Measurements from ENCODE around the gene CHRNB1. TPM values are rescaled to one million over a fixed set of nuclear protein-coding genes. Genes with fewer than 3 reads are reported as not detected.
A peak's percentile ranks its signal among the peaks of the same experiment; 100 is the strongest.

Gene CHRNB1
- total and polyA plus RNA-seq, 2 donors = 12.9 to 18.5 TPM

DNA sequence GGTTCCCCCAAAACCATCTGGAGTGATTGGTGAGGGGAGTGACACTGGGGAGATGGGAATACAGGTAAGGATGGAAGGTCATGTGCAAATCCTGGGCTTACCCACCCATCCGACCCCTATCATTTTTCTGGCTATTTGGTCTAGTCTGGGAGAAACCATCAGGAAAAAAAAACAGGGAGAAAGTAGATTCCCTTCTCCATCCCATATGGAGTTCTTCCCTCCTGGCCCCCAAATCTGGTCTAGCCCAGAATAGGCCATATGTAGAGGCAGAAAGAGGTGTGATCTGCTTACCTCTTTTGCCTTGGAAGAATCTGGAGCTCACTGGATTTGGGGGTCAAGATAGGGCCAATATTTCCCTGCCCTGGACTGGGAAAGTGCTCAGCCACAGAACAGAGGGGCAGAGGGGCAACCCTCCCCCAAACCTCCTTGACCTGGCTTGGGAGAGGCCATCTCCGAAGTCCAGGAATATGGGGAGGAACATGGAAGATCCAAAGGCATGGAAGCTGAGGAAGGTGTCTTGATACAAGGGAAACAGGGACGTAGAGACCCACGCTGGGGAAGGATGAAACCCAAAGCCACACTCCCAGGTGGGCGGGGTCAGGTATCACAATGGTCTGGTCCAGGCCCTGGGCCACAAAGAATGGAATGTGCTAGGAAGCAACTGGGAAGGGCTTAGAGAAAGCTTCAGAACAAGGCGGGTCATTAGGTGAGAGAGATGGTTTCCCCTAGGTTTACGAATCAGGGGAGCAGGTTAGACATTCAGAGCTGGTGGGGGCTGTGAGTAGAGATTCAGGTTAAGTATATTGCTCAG is 16.2 kb downstream of the CHRNB1 start:
- WGBS = 95% methylated on average over 7 of the region's 7 CpGs
- Histone ChIP-seq H3K4me3 (ENCODE audit: low read length in 2 of 2) (no peak overlapping the region), H3K4me1 (ENCODE audit: control insufficient read depth in 2 of 2, insufficient read depth in 2 of 2, low read length in 2 of 2) (peaks cover 5 to 6% of the 10 kb centered on the region in 2 donors)

DNA sequence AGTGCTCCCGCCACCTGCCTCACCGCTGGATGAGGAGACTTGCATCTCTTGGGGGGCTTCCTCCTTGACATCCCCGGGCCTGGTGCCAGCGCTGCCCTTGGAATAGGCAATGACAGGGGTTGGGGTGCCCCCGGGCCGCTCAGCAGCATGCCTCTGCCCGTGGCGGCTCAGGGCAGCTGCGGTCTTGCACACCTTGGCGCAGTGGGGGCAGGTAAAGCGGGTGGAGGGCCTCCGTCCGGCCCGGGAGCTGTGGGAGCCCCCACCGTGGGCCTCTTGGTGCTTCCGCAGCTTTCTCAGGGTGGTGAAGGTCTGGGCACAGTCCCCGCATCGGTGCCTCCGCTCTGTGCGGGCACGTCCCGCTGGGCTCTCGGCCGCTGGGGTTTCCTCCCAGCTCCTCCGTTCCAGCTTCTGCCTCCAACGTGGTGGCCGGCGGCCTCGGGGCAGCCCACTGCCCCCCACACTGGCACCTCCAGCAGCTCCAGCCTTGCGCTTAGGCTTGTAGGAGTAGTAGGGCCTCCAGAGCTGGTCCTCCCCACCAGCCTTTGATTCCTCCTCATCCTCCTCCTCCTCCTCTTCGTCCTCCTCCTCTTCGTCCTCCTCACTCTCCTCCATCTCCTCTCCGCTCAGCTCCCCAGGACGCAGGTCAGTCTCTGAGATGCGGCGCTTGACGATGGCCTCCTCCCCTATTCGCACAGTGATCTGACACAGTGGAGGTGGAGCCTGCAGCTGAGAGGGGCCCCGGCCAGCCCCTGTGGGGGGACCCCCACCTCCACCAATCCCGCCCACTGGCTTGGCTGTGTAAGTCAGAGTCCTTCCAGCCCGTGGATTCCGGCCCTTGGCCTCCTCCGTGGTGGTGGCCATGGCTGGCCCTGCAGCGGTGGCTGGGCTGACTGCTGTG is 17.9 kb downstream of the CHRNB1 start:
- no peaks in the 10 kb centered on the region for H3K27me3 ChIP-seq (ENCODE audit: control insufficient read depth in 2 of 2, insufficient read depth in 1 of 2, low read length in 1 of 2)
- H3K4me1 ChIP-seq (ENCODE audit: control insufficient read depth in 2 of 2, insufficient read depth in 2 of 2, low read length in 2 of 2) = peaks cover 0 to 13% of the 10 kb centered on the region in 2 donors
- peaks cover 44 to 53% of the 10 kb centered on the region in 2 donors for H3K36me3 ChIP-seq (ENCODE audit: control insufficient read depth in 2 of 2, insufficient read depth in 2 of 2, low read length in 1 of 2)
- DNase-seq (ENCODE audit: low read depth in 6 of 9, low spot score in 9 of 9) = no peak
- WGBS = 97% methylated on average over 44 of the region's 44 CpGs
- no peaks in the 10 kb centered on the region for H3K9me3 ChIP-seq (ENCODE audit: control insufficient read depth in 2 of 2, insufficient read depth in 1 of 2, low read length in 1 of 2)
- no peak overlapping the region for H3K27ac ChIP-seq (ENCODE audit: low read depth in 1 of 2, low read length in 1 of 2)
- no peak overlapping the region for H3K4me3 ChIP-seq (ENCODE audit: low read length in 2 of 2)

More for the DNA sequence above, 16.2 kb downstream of the CHRNB1 start:
- H3K27me3 ChIP-seq (ENCODE audit: control insufficient read depth in 2 of 2, insufficient read depth in 1 of 2, low read length in 1 of 2) = no peaks in the 10 kb centered on the region
- H3K9me3 ChIP-seq (ENCODE audit: control insufficient read depth in 2 of 2, insufficient read depth in 1 of 2, low read length in 1 of 2) = no peaks in the 10 kb centered on the region
- peaks cover 32 to 39% of the 10 kb centered on the region in 2 donors for H3K36me3 ChIP-seq (ENCODE audit: control insufficient read depth in 2 of 2, insufficient read depth in 2 of 2, low read length in 1 of 2)
- no peak for DNase-seq (ENCODE audit: low read depth in 6 of 9, low spot score in 9 of 9)
- H3K27ac ChIP-seq (ENCODE audit: low read depth in 1 of 2, low read length in 1 of 2) = no peak overlapping the region

DNA sequence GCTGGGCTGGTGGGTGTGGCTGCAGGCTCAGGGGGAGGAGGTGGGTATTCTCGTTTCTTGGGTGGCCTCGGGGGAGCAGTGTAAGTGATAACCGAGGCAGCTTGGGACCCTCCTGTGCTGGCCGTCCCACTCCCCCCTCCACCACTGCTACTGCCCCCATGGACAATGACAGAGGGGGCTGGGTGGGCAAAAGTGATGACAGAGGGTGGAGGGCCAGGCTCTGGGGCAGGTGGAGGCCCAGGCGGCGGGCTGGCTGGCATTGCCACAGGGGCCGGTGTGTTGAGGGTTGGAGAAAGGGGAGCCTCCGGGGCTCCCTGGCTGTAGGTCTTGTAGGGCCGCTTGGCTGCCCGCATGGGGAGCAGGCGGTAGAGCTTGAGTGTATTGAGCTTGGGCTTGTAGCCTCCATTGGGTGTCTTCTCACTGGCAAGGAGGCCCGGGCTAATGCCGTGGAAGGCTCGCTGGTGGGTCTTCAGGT is 18.5 kb downstream of the CHRNB1 start:
- peaks cover 0 to 15% of the 10 kb centered on the region in 2 donors for H3K4me1 ChIP-seq (ENCODE audit: control insufficient read depth in 2 of 2, insufficient read depth in 2 of 2, low read length in 2 of 2)
- H3K36me3 ChIP-seq (ENCODE audit: control insufficient read depth in 2 of 2, insufficient read depth in 2 of 2, low read length in 1 of 2) = peaks cover 44 to 56% of the 10 kb centered on the region in 2 donors
- peak overlapping the region in 1 of 2 donors; percentile 62 for H3K27ac ChIP-seq (ENCODE audit: low read depth in 1 of 2, low read length in 1 of 2)
- 97% methylated on average over 14 of the region's 14 CpGs for WGBS
- H3K27me3 ChIP-seq (ENCODE audit: control insufficient read depth in 2 of 2, insufficient read depth in 1 of 2, low read length in 1 of 2) = no peaks in the 10 kb centered on the region
- DNase-seq (ENCODE audit: low read depth in 6 of 9, low spot score in 9 of 9) = no peak
- no peaks in the 10 kb centered on the region for H3K9me3 ChIP-seq (ENCODE audit: control insufficient read depth in 2 of 2, insufficient read depth in 1 of 2, low read length in 1 of 2)
- H3K4me3 ChIP-seq (ENCODE audit: low read length in 2 of 2) = no peak overlapping the region

DNA sequence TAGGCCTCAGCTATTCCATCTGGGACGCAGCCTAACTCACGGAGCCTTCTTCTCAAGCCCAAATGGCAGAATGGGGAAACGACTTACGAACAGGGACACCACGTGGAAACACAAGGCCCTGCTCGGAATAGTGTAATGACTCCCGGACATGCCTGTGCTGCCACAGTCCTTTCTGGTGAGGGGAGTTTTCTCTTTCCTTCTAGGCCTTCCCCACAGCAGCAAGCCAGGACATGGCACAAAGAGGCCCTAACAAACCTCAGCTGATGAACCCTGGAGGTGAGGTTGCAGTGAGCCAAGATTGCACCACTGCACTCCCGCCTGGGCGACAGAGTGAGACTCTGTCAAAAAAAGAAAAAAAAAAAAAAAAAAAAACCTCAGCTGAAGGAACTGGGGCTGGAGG is 19.2 kb downstream of the CHRNB1 start:
- H3K4me3 ChIP-seq (ENCODE audit: low read length in 2 of 2) = no peak overlapping the region
- H3K27ac ChIP-seq (ENCODE audit: low read depth in 1 of 2, low read length in 1 of 2) = peak overlapping the region in 1 of 2 donors; percentile 62
- WGBS = 98% methylated on average over 9 of the region's 9 CpGs

DNA sequence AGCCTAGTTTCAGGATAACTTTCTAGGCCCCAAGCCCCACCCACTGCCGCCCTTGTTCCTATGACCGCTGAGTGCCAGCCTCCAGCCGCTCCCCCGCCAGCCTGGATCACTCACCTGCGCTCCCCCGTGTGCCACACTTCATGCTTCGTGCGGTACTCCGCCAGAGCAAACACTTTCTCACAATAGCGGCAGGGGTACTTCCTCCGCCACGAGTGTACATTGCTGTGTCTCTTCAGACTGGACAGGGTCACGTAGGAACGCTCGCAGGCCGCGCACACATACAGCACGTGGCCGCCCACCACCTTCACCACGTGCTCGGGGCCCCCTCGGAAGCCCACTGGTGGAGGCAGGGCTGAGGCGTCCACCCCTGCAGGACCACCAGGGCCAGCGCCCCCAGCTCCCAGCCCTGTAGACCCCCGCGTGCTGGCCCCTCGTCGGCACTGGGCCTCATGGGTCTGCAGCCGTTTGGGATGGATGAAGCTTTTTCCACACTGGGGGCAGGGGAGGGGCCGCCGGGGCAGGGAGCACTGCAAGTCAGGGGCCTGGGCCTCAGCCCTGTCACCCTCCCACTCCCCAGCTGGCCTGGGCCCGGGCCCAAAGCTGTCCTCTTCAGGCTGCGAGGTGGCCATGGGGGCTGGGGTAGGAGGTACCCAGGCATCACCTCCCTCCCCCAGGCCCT is 20.9 kb downstream of the CHRNB1 start:
- H3K36me3 ChIP-seq (ENCODE audit: control insufficient read depth in 2 of 2, insufficient read depth in 2 of 2, low read length in 1 of 2) = peaks cover 44 to 53% of the 10 kb centered on the region in 2 donors
- no peak overlapping the region for H3K27ac ChIP-seq (ENCODE audit: low read depth in 1 of 2, low read length in 1 of 2)
- DNase-seq (ENCODE audit: low read depth in 6 of 9, low spot score in 9 of 9) = no peak
- 97% methylated on average over 33 of the region's 33 CpGs for WGBS
- H3K27me3 ChIP-seq (ENCODE audit: control insufficient read depth in 2 of 2, insufficient read depth in 1 of 2, low read length in 1 of 2) = no peaks in the 10 kb centered on the region
- H3K4me1 ChIP-seq (ENCODE audit: control insufficient read depth in 2 of 2, insufficient read depth in 2 of 2, low read length in 2 of 2) = peaks cover 0 to 15% of the 10 kb centered on the region in 2 donors
- H3K9me3 ChIP-seq (ENCODE audit: control insufficient read depth in 2 of 2, insufficient read depth in 1 of 2, low read length in 1 of 2) = no peaks in the 10 kb centered on the region
- H3K4me3 ChIP-seq (ENCODE audit: low read length in 2 of 2) = no peak overlapping the region

More for the DNA sequence above, 19.2 kb downstream of the CHRNB1 start:
- Histone ChIP-seq H3K27me3 (ENCODE audit: control insufficient read depth in 2 of 2, insufficient read depth in 1 of 2, low read length in 1 of 2) (no peaks in the 10 kb centered on the region), H3K4me1 (ENCODE audit: control insufficient read depth in 2 of 2, insufficient read depth in 2 of 2, low read length in 2 of 2) (peaks cover 0 to 15% of the 10 kb centered on the region in 2 donors), H3K36me3 (ENCODE audit: control insufficient read depth in 2 of 2, insufficient read depth in 2 of 2, low read length in 1 of 2) (peaks cover 44 to 56% of the 10 kb centered on the region in 2 donors), H3K9me3 (ENCODE audit: control insufficient read depth in 2 of 2, insufficient read depth in 1 of 2, low read length in 1 of 2) (no peaks in the 10 kb centered on the region)
- DNase-seq (ENCODE audit: low read depth in 6 of 9, low spot score in 9 of 9) = no peak

DNA sequence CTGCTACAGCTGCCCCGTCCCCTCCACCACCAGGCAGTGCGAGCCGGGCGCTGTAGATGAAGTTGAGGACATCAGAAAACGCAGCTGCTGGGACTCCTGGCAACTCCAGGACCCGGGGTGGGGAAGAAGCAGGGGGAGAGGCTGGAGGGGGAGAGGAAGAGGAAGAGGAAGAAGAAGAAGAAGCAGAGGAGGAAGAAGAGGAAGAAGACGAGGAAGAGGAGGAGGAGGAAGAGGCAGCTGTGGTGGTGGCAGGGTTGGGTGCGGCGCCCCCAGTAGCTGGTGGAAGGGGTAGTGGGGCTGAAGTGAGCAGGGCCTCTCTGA is 21.4 kb downstream of the CHRNB1 start:
- Histone ChIP-seq H3K4me3 (ENCODE audit: low read length in 2 of 2) (no peak overlapping the region), H3K36me3 (ENCODE audit: control insufficient read depth in 2 of 2, insufficient read depth in 2 of 2, low read length in 1 of 2) (peaks cover 44 to 49% of the 10 kb centered on the region in 2 donors), H3K4me1 (ENCODE audit: control insufficient read depth in 2 of 2, insufficient read depth in 2 of 2, low read length in 2 of 2) (peaks cover 0 to 15% of the 10 kb centered on the region in 2 donors), H3K27ac (ENCODE audit: low read depth in 1 of 2, low read length in 1 of 2) (peak overlapping the region in 1 of 2 donors; percentile 27), H3K27me3 (ENCODE audit: control insufficient read depth in 2 of 2, insufficient read depth in 1 of 2, low read length in 1 of 2) (no peaks in the 10 kb centered on the region), H3K9me3 (ENCODE audit: control insufficient read depth in 2 of 2, insufficient read depth in 1 of 2, low read length in 1 of 2) (no peaks in the 10 kb centered on the region)
- DNase-seq (ENCODE audit: low read depth in 6 of 9, low spot score in 9 of 9) = no peak
- 97% methylated on average over 9 of the region's 9 CpGs for WGBS

DNA sequence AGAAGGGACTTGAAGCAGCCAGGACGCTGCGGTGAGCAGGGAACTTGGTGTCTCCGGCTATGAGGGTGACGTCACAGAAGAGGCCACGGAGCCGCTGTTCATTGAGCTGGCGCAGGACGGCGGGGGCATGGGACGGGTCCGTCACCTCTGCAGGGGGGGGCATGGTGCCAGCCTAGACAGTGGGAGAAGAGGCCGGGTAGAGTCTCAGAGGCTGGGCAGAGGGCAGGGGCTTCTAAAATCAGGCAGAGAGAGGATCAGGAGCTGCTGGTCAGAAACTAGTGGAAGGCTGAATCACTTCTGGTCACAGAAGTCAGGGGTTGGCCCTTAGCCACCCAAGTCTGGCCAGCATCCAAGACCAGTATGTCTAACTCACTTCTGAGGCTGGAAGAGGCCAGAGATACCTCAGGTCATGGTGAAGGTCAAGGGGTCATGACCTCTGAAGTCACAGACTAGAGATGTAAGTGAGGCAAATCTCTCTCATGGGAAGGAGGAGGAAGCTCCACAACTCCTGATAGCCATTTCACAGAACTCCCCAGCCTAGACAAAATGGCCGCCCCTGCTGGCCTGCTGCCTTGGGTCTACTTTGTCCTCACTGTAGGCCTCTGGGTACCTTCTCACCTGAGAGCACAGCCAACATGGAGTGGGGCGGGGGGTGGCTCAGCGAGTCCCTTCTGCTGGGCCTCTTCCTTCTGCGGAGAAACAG is 21.9 kb downstream of the CHRNB1 start:
- Histone ChIP-seq H3K27ac (ENCODE audit: low read depth in 1 of 2, low read length in 1 of 2) (peak overlapping the region; percentile 48 to 64), H3K4me1 (ENCODE audit: control insufficient read depth in 2 of 2, insufficient read depth in 2 of 2, low read length in 2 of 2) (peaks cover 0 to 16% of the 10 kb centered on the region in 2 donors), H3K36me3 (ENCODE audit: control insufficient read depth in 2 of 2, insufficient read depth in 2 of 2, low read length in 1 of 2) (peaks cover 44 to 48% of the 10 kb centered on the region in 2 donors), H3K4me3 (ENCODE audit: low read length in 2 of 2) (no peak overlapping the region), H3K9me3 (ENCODE audit: control insufficient read depth in 2 of 2, insufficient read depth in 1 of 2, low read length in 1 of 2) (no peaks in the 10 kb centered on the region), H3K27me3 (ENCODE audit: control insufficient read depth in 2 of 2, insufficient read depth in 1 of 2, low read length in 1 of 2) (no peaks in the 10 kb centered on the region)
- DNase-seq (ENCODE audit: low read depth in 6 of 9, low spot score in 9 of 9) = no peak
- WGBS = 92% methylated on average over 16 of the region's 16 CpGs

DNA sequence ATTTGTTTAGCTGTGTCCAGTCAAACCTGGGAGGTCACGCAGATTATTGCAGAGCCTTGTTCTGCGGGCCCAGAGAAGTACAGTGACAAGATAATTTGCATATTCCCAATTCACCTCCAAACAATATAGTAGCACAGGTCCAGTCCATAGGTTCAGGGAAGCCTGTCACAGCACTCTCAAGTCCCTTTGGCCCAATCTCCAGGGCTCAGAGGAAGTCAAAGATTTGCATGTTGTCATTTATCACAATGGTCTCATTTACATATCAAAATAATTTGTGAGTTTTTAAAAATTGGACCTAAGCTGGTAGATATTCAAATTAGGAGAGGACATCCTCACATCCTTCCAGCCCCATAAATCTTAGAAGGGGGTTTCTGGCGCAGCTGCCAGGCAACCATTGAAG is 22.6 kb downstream of the CHRNB1 start:
- Histone ChIP-seq H3K9me3 (ENCODE audit: control insufficient read depth in 2 of 2, insufficient read depth in 1 of 2, low read length in 1 of 2) (no peaks in the 10 kb centered on the region), H3K27me3 (ENCODE audit: control insufficient read depth in 2 of 2, insufficient read depth in 1 of 2, low read length in 1 of 2) (no peaks in the 10 kb centered on the region), H3K36me3 (ENCODE audit: control insufficient read depth in 2 of 2, insufficient read depth in 2 of 2, low read length in 1 of 2) (peaks cover 37 to 41% of the 10 kb centered on the region in 2 donors), H3K4me1 (ENCODE audit: control insufficient read depth in 2 of 2, insufficient read depth in 2 of 2, low read length in 2 of 2) (peaks cover 0 to 18% of the 10 kb centered on the region in 2 donors), H3K4me3 (ENCODE audit: low read length in 2 of 2) (no peak overlapping the region), H3K27ac (ENCODE audit: low read depth in 1 of 2, low read length in 1 of 2) (peak overlapping the region; percentile 48 to 64)
- 94% methylated on average over 3 of the region's 3 CpGs for WGBS
- DNase-seq (ENCODE audit: low read depth in 6 of 9, low spot score in 9 of 9) = no peak
